KOPT-K1 (cell line): Measurements from ENCODE around the gene OR11G2.
"Not testable (repeated sequence)": the region's sequence is repeated elsewhere in the genome, so short reads cannot be mapped to it uniquely, and the experiment has no call there.

ENCODE experiments used
- H3K27ac ChIP-seq: fragments of 200-600 bp; sonication (generic); 2 replicates; pipeline ENCODE4 v1.5.1; 2016; ENCODE audit warnings: antibody characterized with exemption, mild to moderate bottlenecking, low read depth, low read length; ENCODE audit not compliant: poor library complexity, severe bottlenecking
- H3K36me3 ChIP-seq: fragments of 200-600 bp; sonication (generic); 2 replicates; pipeline ENCODE4 v1.5.1; 2017; ENCODE audit warnings: antibody characterized with exemption, mild to moderate bottlenecking, low read length, moderate library complexity; ENCODE audit not compliant: insufficient read depth
- H3K9me3 ChIP-seq: fragments of 200-600 bp; sonication (generic); 2 replicates; pipeline ENCODE4 v1.5.1; 2017; ENCODE audit warnings: antibody characterized with exemption, low read length, mild to moderate bottlenecking; ENCODE audit not compliant: insufficient read depth, poor library complexity, severe bottlenecking

The OR11G2 gene

GRCh38 chr14:20190596-20190995, at the start of gene OR11G2:
TSS of gene OR11G2 (plus strand) at chr14:20190896. CDS start at chr14:20197438, 6,542 bp downstream.
- H3K9me3 ChIP-seq = no peaks in the 10 kb centered on the region
- H3K36me3 ChIP-seq = no peaks in the 10 kb centered on the region
- no peak within 1 kb of the TSS for H3K27ac ChIP-seq

GRCh38 chr14:20143911-20144310, 46.8 kb upstream of the OR11G2 start:
- H3K36me3 ChIP-seq = no peaks in the 10 kb centered on the region
- no peaks in the 10 kb centered on the region for H3K9me3 ChIP-seq
- H3K27ac ChIP-seq = no peak overlapping the region

- Histone ChIP-seq H3K27ac (no peak overlapping the region), H3K36me3 (no peaks in the 10 kb centered on the region), H3K9me3 (no peaks in the 10 kb centered on the region)
Observed at GRCh38 chr14:20144820-20145219, 45.9 kb upstream of the OR11G2 start.

- Histone ChIP-seq H3K36me3 (no peaks in the 10 kb centered on the region), H3K27ac (no peak overlapping the region), H3K9me3 (peaks cover 17% of the 10 kb centered on the region)
Observed at GRCh38 chr14:20164462-20164861, 26.2 kb upstream of the OR11G2 start.

GRCh38 chr14:20167091-20167490, 23.6 kb upstream of the OR11G2 start:
- Histone ChIP-seq H3K36me3 (no peaks in the 10 kb centered on the region), H3K27ac (no peak overlapping the region), H3K9me3 (peaks cover 17% of the 10 kb centered on the region)

GRCh38 chr14:20169852-20170251, 20.8 kb upstream of the OR11G2 start:
- not testable (repeated sequence) for H3K27ac ChIP-seq, H3K36me3 ChIP-seq, H3K9me3 ChIP-seq

GRCh38 chr14:20174205-20174604, 16.5 kb upstream of the OR11G2 start:
- not testable (repeated sequence) for H3K27ac ChIP-seq, H3K36me3 ChIP-seq, H3K9me3 ChIP-seq

GRCh38 chr14:20176330-20176729, 14.4 kb upstream of the OR11G2 start:
- H3K9me3 ChIP-seq = no peaks in the 10 kb centered on the region
- no peaks in the 10 kb centered on the region for H3K36me3 ChIP-seq
- H3K27ac ChIP-seq = no peak overlapping the region

- no peaks in the 10 kb centered on the region for H3K9me3 ChIP-seq
- H3K36me3 ChIP-seq = no peaks in the 10 kb centered on the region
- no peak overlapping the region for H3K27ac ChIP-seq
Observed at GRCh38 chr14:20177433-20177974, 13.2 kb upstream of the OR11G2 start.

GRCh38 chr14:20179218-20179617, 11.5 kb upstream of the OR11G2 start:
- Histone ChIP-seq H3K27ac (no peak overlapping the region), H3K36me3 (no peaks in the 10 kb centered on the region), H3K9me3 (no peaks in the 10 kb centered on the region)

GRCh38 chr14:20179880-20180279, 10.8 kb upstream of the OR11G2 start:
- Histone ChIP-seq H3K9me3 (no peaks in the 10 kb centered on the region), H3K27ac (no peak overlapping the region)

GRCh38 chr14:20180486-20180885, 10.2 kb upstream of the OR11G2 start:
- Histone ChIP-seq H3K36me3 (no peaks in the 10 kb centered on the region), H3K27ac (no peak overlapping the region), H3K9me3 (no peaks in the 10 kb centered on the region)

More at GRCh38 chr14:20179880-20180279, 10.8 kb upstream of the OR11G2 start:
- no peaks in the 10 kb centered on the region for H3K36me3 ChIP-seq

GRCh38 chr14:20184181-20184580, 6.5 kb upstream of the OR11G2 start:
- no peaks in the 10 kb centered on the region for H3K36me3 ChIP-seq
- no peak overlapping the region for H3K27ac ChIP-seq
- H3K9me3 ChIP-seq = no peaks in the 10 kb centered on the region

- Histone ChIP-seq H3K27ac (no peak overlapping the region), H3K9me3 (no peaks in the 10 kb centered on the region), H3K36me3 (no peaks in the 10 kb centered on the region)
Observed at GRCh38 chr14:20191396-20191795, 700 bp downstream of the OR11G2 start.

- H3K27ac ChIP-seq = no peak overlapping the region
- H3K36me3 ChIP-seq = no peaks in the 10 kb centered on the region
- no peaks in the 10 kb centered on the region for H3K9me3 ChIP-seq
Observed at GRCh38 chr14:20194101-20194500, 3.4 kb downstream of the OR11G2 start.

- not testable (repeated sequence) for H3K27ac ChIP-seq, H3K36me3 ChIP-seq, H3K9me3 ChIP-seq
Observed at GRCh38 chr14:20195170-20195569, 4.5 kb downstream of the OR11G2 start.
